H1 (cell line): ENCODE results near the gene LPP. TPM values are rescaled to one million over a fixed set of nuclear protein-coding genes. Genes with fewer than 3 reads are reported as not detected.

Experiments
- CTCF ChIA-PET: fragments of 300-600 bp; sonication (Branson Sonifier 250); formaldehyde crosslinking; loops from one replicate; lab custom pipeline; 2021; ENCODE audit not compliant: partially characterized antibody; lab: Charles Lee
- POLR2A ChIA-PET: fragments of 300-600 bp; sonication (Branson Sonifier 250); formaldehyde crosslinking; loops from one replicate; lab custom pipeline; 2021; ENCODE audit warnings: inconsistent platforms; ENCODE audit not compliant: partially characterized antibody; lab: Charles Lee
- DNase-seq, 2 experiments: peaks; one replicate each; pipeline versions ENCODE4 v3.0.0 to v3.0.0-alpha.2; 2010 to 2022; ENCODE audit warnings: low spot score in 2 of 2, low read depth in 1 of 2, mixed read lengths in 1 of 2
- FAIRE-seq: peaks from 2 replicates; lab custom pipeline; 2011; peaks lifted over from hg19 to GRCh38; lab: Jason Lieb, UNC
- H2AFZ ChIP-seq: 2 replicates; pipeline ENCODE4 v1.8.1; 2012; ENCODE audit warnings: low read length, inconsistent platforms
- H2AK5ac ChIP-seq: 2 replicates; pipeline ENCODE4 v1.6.1; 2013; ENCODE audit warnings: low read depth, low read length
- H2BK120ac ChIP-seq: replicated peaks from 2 replicates; pipeline ENCODE3; 2013; ENCODE audit warnings: low read depth, low read length, inconsistent platforms
- H2BK12ac ChIP-seq: 2 replicates; pipeline ENCODE4 v1.6.1; 2013; ENCODE audit warnings: low read depth, low read length
- H2BK15ac ChIP-seq: 2 replicates; pipeline ENCODE4 v1.6.1; 2013; ENCODE audit warnings: low read length
- H2BK20ac ChIP-seq: 2 replicates; pipeline ENCODE4 v1.6.1; 2013; ENCODE audit warnings: low read length
- H2BK5ac ChIP-seq: 2 replicates; pipeline ENCODE4 v1.6.1; 2013; ENCODE audit warnings: low read depth, low read length
- H3K14ac ChIP-seq: 2 replicates; pipeline ENCODE4 v1.6.1; 2013; ENCODE audit warnings: inconsistent platforms; ENCODE audit not compliant: insufficient read length
- H3K18ac ChIP-seq: 2 replicates; pipeline ENCODE4 v1.6.1; 2013; ENCODE audit warnings: low read length; ENCODE audit errors: extremely low read depth
- H3K23ac ChIP-seq: 2 replicates; pipeline ENCODE4 v1.6.1; 2013; ENCODE audit warnings: inconsistent platforms; ENCODE audit not compliant: insufficient read length
- H3K23me2 ChIP-seq: 2 replicates; pipeline ENCODE4 v1.6.1; 2013; ENCODE audit warnings: low read depth, low read length
- H3K27ac ChIP-seq: 2 replicates; pipeline ENCODE4 v1.6.1; 2011; ENCODE audit warnings: low read depth, low read length, inconsistent platforms
- H3K27me3 ChIP-seq, 4 experiments: replicated peaks in 1 of 4; 1 replicate in 1 of 4; 2 replicates in 3 of 4; pipeline versions ENCODE4 v1.6.1 to v1.8.1; 2011 to 2013; ENCODE audit warnings: low read length in 3 of 4, mild to moderate bottlenecking in 3 of 4, inconsistent platforms in 2 of 4, mixed read lengths in 2 of 4, moderate library complexity in 1 of 4; ENCODE audit not compliant: control insufficient read depth in 3 of 4, insufficient read depth in 3 of 4; ENCODE audit errors: extremely low read depth in 1 of 4
- H3K36me3 ChIP-seq, 4 experiments: 2 replicates each; pipeline versions ENCODE4 v1.6.1 to v1.8.1; 2011 to 2013; ENCODE audit warnings: mild to moderate bottlenecking in 4 of 4, low read length in 3 of 4, moderate library complexity in 2 of 4, control low read depth in 1 of 4, inconsistent platforms in 1 of 4; ENCODE audit not compliant: insufficient read depth in 4 of 4, control insufficient read depth in 2 of 4
- H3K4ac ChIP-seq: replicated peaks from 2 replicates; pipeline ENCODE3; 2013; ENCODE audit warnings: low read length, low read depth, mixed read lengths, inconsistent platforms; ENCODE audit not compliant: insufficient read length
- H3K4me1 ChIP-seq, 4 experiments: replicated peaks in 1 of 4; 1 replicate in 1 of 4; 2 replicates in 3 of 4; pipeline versions ENCODE4 v1.6.1 to v1.8.1; 2011 to 2013; ENCODE audit warnings: low read length in 3 of 4, inconsistent platforms in 2 of 4, mixed read lengths in 1 of 4; ENCODE audit not compliant: insufficient read depth in 4 of 4, control insufficient read depth in 3 of 4
- H3K4me2 ChIP-seq, 2 experiments: 2 replicates each; pipeline versions ENCODE4 v1.6.1 to v1.8.1; 2011 to 2013; ENCODE audit warnings: low read depth in 2 of 2, low read length in 2 of 2, control low read depth in 1 of 2, inconsistent platforms in 1 of 2, mild to moderate bottlenecking in 1 of 2; ENCODE audit not compliant: insufficient read depth in 1 of 2
- H3K4me3 ChIP-seq, 4 experiments: fragments of 200-600, 300-600 bp in 1 of 4; sonication (generic), shearing (Covaris generic), sonication (Bioruptor Twin) in 1 of 4; 2 replicates each; pipeline versions ENCODE4 v1.5.1 to v1.8.1; 2011 to 2016; ENCODE audit warnings: low read length in 4 of 4, low read depth in 3 of 4, control low read depth in 2 of 4, inconsistent platforms in 2 of 4, mild to moderate bottlenecking in 2 of 4, mixed read lengths in 1 of 4, moderate library complexity in 1 of 4; ENCODE audit not compliant: insufficient read depth in 2 of 4; ENCODE audit errors: extremely low read depth in 1 of 4
- H3K56ac ChIP-seq: replicated peaks from 2 replicates; pipeline ENCODE3; 2013; ENCODE audit warnings: low read depth, mild to moderate bottlenecking, mixed read lengths, low read length, inconsistent platforms; ENCODE audit not compliant: insufficient read length
- H3K79me1 ChIP-seq: 2 replicates; pipeline ENCODE4 v1.6.1; 2013; ENCODE audit warnings: low read depth, low read length, control low read depth
- H3K79me2 ChIP-seq, 2 experiments: 2 replicates each; pipeline versions ENCODE4 v1.6.1 to v1.8.1; 2012 to 2013; ENCODE audit warnings: low read length in 2 of 2, mild to moderate bottlenecking in 2 of 2, inconsistent platforms in 1 of 2; ENCODE audit not compliant: insufficient read depth in 2 of 2, control insufficient read depth in 1 of 2
- H3K9ac ChIP-seq, 4 experiments: replicated peaks in 1 of 4; 1 replicate in 1 of 4; 2 replicates in 3 of 4; pipeline versions ENCODE4 v1.6.1 to v1.8.1; 2011 to 2013; ENCODE audit warnings: low read depth in 3 of 4, low read length in 3 of 4, control low read depth in 2 of 4, mild to moderate bottlenecking in 2 of 4, moderate library complexity in 2 of 4, inconsistent platforms in 1 of 4; ENCODE audit errors: extremely low read depth in 1 of 4
- H3K9me3 ChIP-seq, 2 experiments: 2 replicates each; pipeline versions ENCODE4 v1.6.1 to v1.8.1; 2012 to 2013; ENCODE audit warnings: mild to moderate bottlenecking in 2 of 2, moderate library complexity in 2 of 2, control low read depth in 1 of 2, inconsistent platforms in 1 of 2, low read depth in 1 of 2, low read length in 1 of 2, mixed read lengths in 1 of 2; ENCODE audit not compliant: insufficient read depth in 2 of 2
- H4K20me1 ChIP-seq, 2 experiments: replicated peaks in 1 of 2; 2 replicates each; pipeline versions ENCODE3 to v1.8.1; 2011 to 2013; ENCODE audit warnings: inconsistent platforms in 2 of 2, low read length in 2 of 2, mild to moderate bottlenecking in 1 of 2; ENCODE audit not compliant: insufficient read depth in 2 of 2, control insufficient read depth in 1 of 2
- H4K5ac ChIP-seq: 2 replicates; pipeline ENCODE4 v1.6.1; 2013; ENCODE audit warnings: low read length, low read depth, mixed read lengths, inconsistent platforms; ENCODE audit not compliant: insufficient read length
- H4K8ac ChIP-seq: 2 replicates; pipeline ENCODE4 v1.8.0; 2013; ENCODE audit warnings: mild to moderate bottlenecking, moderate library complexity, low read length, inconsistent platforms; ENCODE audit not compliant: insufficient read depth; ENCODE audit errors: extremely low read depth
- H4K91ac ChIP-seq: replicated peaks from 2 replicates; pipeline ENCODE3; 2013; ENCODE audit warnings: low read length, mixed read lengths, inconsistent platforms; ENCODE audit not compliant: insufficient read length
- CHD1 ChIP-seq: IDR thresholded peaks from 2 replicates; pipeline ENCODE4 v1.6.1; 2012; ENCODE audit warnings: low read depth, low read length, improper control_type of control experiment
- KDM5A ChIP-seq: fragments of 200-600 bp; IDR thresholded peaks from 2 replicates; pipeline ENCODE4 v1.7.1; 2012; ENCODE audit warnings: mild to moderate bottlenecking, low read length, inconsistent platforms, mixed read lengths
- SP4 ChIP-seq: IDR thresholded peaks from 2 replicates; pipeline ENCODE4 v1.6.1; 2012; ENCODE audit warnings: low read length, inconsistent platforms
- TEAD4 ChIP-seq: IDR thresholded peaks from 2 replicates; pipeline ENCODE4 v1.6.1; 2012; ENCODE audit warnings: low read depth, low read length, inconsistent platforms, mixed read lengths
- WGBS, 2 experiments: shearing (Covaris generic) in 1 of 2; methylation state at CpG; one replicate each; pipeline versions ENCODE4 v1.1.6 to v1.1.7; 2013 to 2015; ENCODE audit warnings: low lambda C conversion rate in 2 of 2, mixed read lengths in 2 of 2, inconsistent platforms in 1 of 2, low coverage in 1 of 2, missing lambda C conversion rate in 1 of 2; ENCODE audit not compliant: insufficient replicate concordance in 2 of 2, insufficient coverage in 1 of 2, insufficient read length in 1 of 2; ENCODE audit errors: extremely low coverage in 1 of 2, missing lambda C conversion rate in 1 of 2; 5-methylcytosine and 5-hydroxymethylcytosine counted together
- polyA plus RNA-seq, 7 experiments: library from polyadenylated mRNA; depleted of rRNA in 3 of 7; stranded (reverse) in 5 of 7; unstranded in 2 of 7; fragments of >200 nt in 5 of 7; fragments of 200-250 nt in 2 of 7; gene quantifications; 1 replicate in 5 of 7; 2 replicates in 1 of 7; 4 replicates in 1 of 7; pipeline versions ENCODE4 v1.2.1 to v1.2.3, GENCODE V29; 2011 to 2013; ENCODE audit warnings: missing spikeins in 2 of 7, mixed read lengths in 2 of 7
- total RNA-seq: library from RNA; stranded (reverse); fragmentation: NEBNext Ultra II Directional; extraction: Animal tissue kit (Norgen Biotek cat#: 25700); gene quantifications from 2 replicates; pipeline ENCODE4 v1.2.1, GENCODE V29; 2021

Gene LPP
- total and polyA plus RNA-seq, 2 of the 8 experiments (the other 6 are each of a cell fraction or from before 2014, with no cell fraction given): 10.0 to 53.3 TPM

DNA sequence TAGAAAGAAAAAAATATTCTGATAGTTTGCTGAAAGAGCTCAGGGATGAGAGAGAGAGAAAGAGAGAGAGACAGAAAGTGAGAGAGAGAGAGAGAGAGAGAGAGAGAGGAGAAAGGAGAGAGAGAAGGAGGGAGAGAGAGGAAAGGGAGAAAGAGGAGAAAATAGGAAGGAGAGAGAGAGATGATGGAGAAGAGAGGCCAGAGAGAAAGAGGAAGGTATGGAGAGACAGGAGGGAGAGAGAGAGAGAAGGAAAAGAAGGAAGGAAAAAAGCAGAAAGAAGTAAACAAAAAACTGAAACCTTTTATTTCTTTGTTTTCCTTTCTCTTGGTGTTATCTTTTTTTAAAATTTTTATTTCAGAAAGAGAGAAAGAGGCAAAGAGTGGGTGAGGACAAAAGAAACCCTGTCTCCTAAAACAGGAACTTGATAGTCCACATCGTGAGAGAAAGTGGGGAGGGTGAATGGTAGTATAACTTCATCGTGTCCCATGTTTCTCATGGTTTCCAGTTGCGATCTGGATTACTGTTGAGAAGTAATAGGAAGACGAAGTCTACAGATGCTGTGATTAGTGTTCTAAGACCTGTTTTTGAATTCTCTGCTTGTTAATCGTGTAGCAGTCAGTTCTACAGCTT, 279.7 kb downstream of the LPP start:
- Histone ChIP-seq H2BK15ac (no peak overlapping the region), H3K23ac (no peak overlapping the region), H3K79me1 (no peaks in the 10 kb centered on the region), H4K8ac (no peak overlapping the region), H3K4ac (no peak overlapping the region), H3K9me3 (no peaks in the 10 kb centered on the region), H3K4me2 (no peak overlapping the region), H3K4me3 (no peak overlapping the region), H2BK20ac (no peak overlapping the region), H3K18ac (no peak overlapping the region), H3K23me2 (no peaks in the 10 kb centered on the region), H3K27ac (no peak overlapping the region), H3K27me3 (no peaks in the 10 kb centered on the region), H3K9ac (no peak overlapping the region), H2BK12ac (no peak overlapping the region), H2AFZ (no peak overlapping the region), H2BK120ac (no peak overlapping the region), H4K91ac (no peak overlapping the region), H3K36me3 (no peaks in the 10 kb centered on the region), H3K4me1 (no peaks in the 10 kb centered on the region; a peak in 1 of 7 replicates), H2AK5ac (no peak overlapping the region), H4K5ac (no peak overlapping the region), H4K20me1 (no peaks in the 10 kb centered on the region), H2BK5ac (no peak overlapping the region), H3K14ac (no peak overlapping the region), H3K56ac (no peak overlapping the region), H3K79me2 (no peaks in the 10 kb centered on the region)
- TF ChIP-seq TEAD4 (no peak), SP4 (no peak), CHD1 (no peak), KDM5A (no peak)
- ChIA-PET POLR2A (interaction anchor here (0.6 kb wide), 1 partner anchor 33 kb away, joined by 4 read pairs; no protein-coding TSS in a partner anchor), CTCF (interaction anchor here (0.7 kb wide), 1 partner anchor 188 kb away, joined by 3 read pairs; no protein-coding TSS in a partner anchor)
- DNase-seq: no peak
- WGBS, 2 experiments: 94% methylated on average over 5 of the region's 5 CpGs; no CpG with 5 or more reads in 1 of the 2 experiments
- no peak for FAIRE-seq
